GM19463 (cell line): ENCODE measurements around the gene SHC2.
"Not testable (repeated sequence)": the region's sequence is repeated elsewhere in the genome, so short reads cannot be mapped to it uniquely, and the experiment has no call there.

Source experiments
- ATAC-seq: cut with Tn5 transposase; IDR thresholded peaks from one replicate; pipeline ENCODE4 v1.9.1; 2021; ENCODE audit warnings: mild to moderate bottlenecking, moderate library complexity; ENCODE audit not compliant: unreplicated experiment

SHC2 gene

GRCh38 chr19:425056-425455 is 35.8 kb downstream of the SHC2 start:
- ATAC-seq, result no peak

- no peak for ATAC-seq
Observed at GRCh38 chr19:424546-424945, 36.3 kb downstream of the SHC2 start.

- no peak for ATAC-seq
Observed at GRCh38 chr19:423691-424466, 37.0 kb downstream of the SHC2 start.

- not testable (repeated sequence) for ATAC-seq
Observed at GRCh38 chr19:422917-423226, 38.0 kb downstream of the SHC2 start.

GRCh38 chr19:422213-422916 is 38.5 kb downstream of the SHC2 start:
- no peak for ATAC-seq

- ATAC-seq, result no peak
Observed at GRCh38 chr19:419721-420515, 40.9 kb downstream of the SHC2 start.

- ATAC-seq, result no peak
Observed at GRCh38 chr19:418761-419671, 41.8 kb downstream of the SHC2 start.

- ATAC-seq, result no peak
Observed at GRCh38 chr19:416416-416815, 44.4 kb downstream of the SHC2 start.

- ATAC-seq, result no peak
Observed at GRCh38 chr19:415292-415691, 45.5 kb downstream of the SHC2 start.

- no peak for ATAC-seq
Observed at GRCh38 chr19:413756-414420, 46.9 kb downstream of the SHC2 start.

- no peak for ATAC-seq
Observed at GRCh38 chr19:412356-413355, 48.2 kb downstream of the SHC2 start.

GRCh38 chr19:411723-412355 is 49.0 kb downstream of the SHC2 start:
- no peak for ATAC-seq

GRCh38 chr19:411121-411722 is 49.6 kb downstream of the SHC2 start:
- not testable (repeated sequence) for ATAC-seq

- ATAC-seq, result no peak
Observed at GRCh38 chr19:410243-410781, 50.5 kb downstream of the SHC2 start.

GRCh38 chr19:409516-410242 is 51.2 kb downstream of the SHC2 start:
- no peak for ATAC-seq

- no peak for ATAC-seq
Observed at GRCh38 chr19:408902-409515, 51.8 kb downstream of the SHC2 start, which contains the start of gene C2CD4C. TSS of gene C2CD4C (minus strand) at chr19:409147. CDS start at chr19:408361, 786 bp downstream.
